ENCODE data around the gene BBLN.

GRCh38 chr9:128145951-128146351 is 14.1 kb upstream of the BBLN start:
- TF ChIP-seq CSRNP3 (CRISPR knock-in tag; IDR thresholded peaks at IDR 0.05) (no peak), SNAI2 (CRISPR knock-in tag; IDR thresholded peaks at IDR 0.05) (no peak), ZNF70 (CRISPR knock-in tag; IDR thresholded peaks at IDR 0.05) (no peak), ISL1 (CRISPR knock-in tag; IDR thresholded peaks at IDR 0.05) (no peak)

Data from SK-N-SH treated with all-trans-retinoic acid at 6 μM for 48 hours (cell line).